ENCODE data around the gene CCDC40.
"Not testable (repeated sequence)": the region's sequence is repeated elsewhere in the genome, so short reads cannot be mapped to it uniquely, and the experiment has no call there.

Gene CCDC40

GRCh38 chr17:80089762-80090161 lies 53.3 kb downstream of the CCDC40 start:
- TF ChIP-seq CTCF (IDR thresholded peaks at IDR 0.05; ENCODE audit: extremely low read depth, missing control alignments): no peak
- DNase-seq (ENCODE audit: low spot score): no peak

GRCh38 chr17:80090164-80090563 lies 53.7 kb downstream of the CCDC40 start:
- not testable (repeated sequence) for DNase-seq (ENCODE audit: low spot score)

- no peak for DNase-seq (ENCODE audit: low spot score)
- TF ChIP-seq CTCF (IDR thresholded peaks at IDR 0.05; ENCODE audit: extremely low read depth, missing control alignments): no peak
These were observed 54.9 kb downstream of the CCDC40 start for GRCh38 chr17:80091376-80091775.

- DNase-seq (ENCODE audit: low spot score): no peak
- TF ChIP-seq CTCF (IDR thresholded peaks at IDR 0.05; ENCODE audit: extremely low read depth, missing control alignments): no peak
These were observed 56.5 kb downstream of the CCDC40 start for GRCh38 chr17:80092959-80093358.

- TF ChIP-seq CTCF (IDR thresholded peaks at IDR 0.05; ENCODE audit: extremely low read depth, missing control alignments): no peak
- no peak for DNase-seq (ENCODE audit: low spot score)
These were observed 58.8 kb downstream of the CCDC40 start for GRCh38 chr17:80095038-80095843.

GRCh38 chr17:80095844-80096475 lies 59.5 kb downstream of the CCDC40 start:
- no peak for DNase-seq (ENCODE audit: low spot score)
- no peak for TF ChIP-seq CTCF (IDR thresholded peaks at IDR 0.05; ENCODE audit: extremely low read depth, missing control alignments)

- DNase-seq (ENCODE audit: low spot score): no peak
- no peak for TF ChIP-seq CTCF (IDR thresholded peaks at IDR 0.05; ENCODE audit: extremely low read depth, missing control alignments)
These were observed 60.1 kb downstream of the CCDC40 start for GRCh38 chr17:80096561-80097021.

All from GM20000 (cell line).